Omental fat pad (tissue), 4 donors: ENCODE data around the gene IRAK1. TPM values are rescaled to one million over a fixed set of nuclear protein-coding genes. Genes with fewer than 3 reads are reported as not detected.

Experiments
- ATAC-seq: fragments of 150-250 bp; one replicate; pipeline ENCODE4 v1.9.1; 2016; ENCODE audit warnings: mild to moderate bottlenecking, moderate library complexity; ENCODE audit not compliant: low FRiP score
- DNase-seq: peaks from one replicate; pipeline ENCODE4 v3.0.0-alpha.2; 2019; ENCODE audit warnings: low spot score
- total RNA-seq, 4 donors: library from RNA; depleted of rRNA; stranded (reverse); fragments of >200 nt; gene quantifications; one replicate each; pipeline ENCODE4 v1.1.0, GENCODE V29; 2016
- TF ChIP-seq, protein P1 (sequence below), 3 donors: fragments of 450-650 bp; IDR thresholded peaks; one replicate each; pipeline ENCODE4 v1.5.1; 2016 to 2017; ENCODE audit warnings: antibody characterized with exemption in 3 of 3, mild to moderate bottlenecking in 3 of 3, moderate library complexity in 2 of 3

The IRAK1 gene
- total RNA-seq, 4 donors from 2014 or later, result 43.1 to 85.3 (median 78.4) TPM

DNA sequence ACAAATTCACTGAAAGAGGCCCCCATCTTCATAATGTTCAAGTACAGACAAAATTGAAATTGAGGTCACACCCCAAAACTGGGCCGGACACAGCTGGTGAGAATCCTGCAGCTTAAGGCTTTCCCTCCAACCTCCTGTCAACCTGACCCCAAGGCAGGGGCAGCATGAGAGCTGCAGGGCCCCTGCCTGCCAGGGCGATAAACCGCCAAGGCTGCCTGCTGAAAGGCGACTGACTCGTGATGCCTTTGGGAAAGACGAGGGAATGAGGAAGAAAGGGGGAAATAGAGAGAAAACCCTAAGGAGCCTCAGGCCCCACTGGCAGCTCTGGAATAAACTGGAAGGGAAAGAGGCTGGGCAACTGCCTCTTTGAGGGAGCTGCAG lies 7.3 kb upstream of the IRAK1 start:
- TF ChIP-seq, protein P1, sequence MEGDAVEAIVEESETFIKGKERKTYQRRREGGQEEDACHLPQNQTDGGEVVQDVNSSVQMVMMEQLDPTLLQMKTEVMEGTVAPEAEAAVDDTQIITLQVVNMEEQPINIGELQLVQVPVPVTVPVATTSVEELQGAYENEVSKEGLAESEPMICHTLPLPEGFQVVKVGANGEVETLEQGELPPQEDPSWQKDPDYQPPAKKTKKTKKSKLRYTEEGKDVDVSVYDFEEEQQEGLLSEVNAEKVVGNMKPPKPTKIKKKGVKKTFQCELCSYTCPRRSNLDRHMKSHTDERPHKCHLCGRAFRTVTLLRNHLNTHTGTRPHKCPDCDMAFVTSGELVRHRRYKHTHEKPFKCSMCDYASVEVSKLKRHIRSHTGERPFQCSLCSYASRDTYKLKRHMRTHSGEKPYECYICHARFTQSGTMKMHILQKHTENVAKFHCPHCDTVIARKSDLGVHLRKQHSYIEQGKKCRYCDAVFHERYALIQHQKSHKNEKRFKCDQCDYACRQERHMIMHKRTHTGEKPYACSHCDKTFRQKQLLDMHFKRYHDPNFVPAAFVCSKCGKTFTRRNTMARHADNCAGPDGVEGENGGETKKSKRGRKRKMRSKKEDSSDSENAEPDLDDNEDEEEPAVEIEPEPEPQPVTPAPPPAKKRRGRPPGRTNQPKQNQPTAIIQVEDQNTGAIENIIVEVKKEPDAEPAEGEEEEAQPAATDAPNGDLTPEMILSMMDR (IDR thresholded peaks at IDR 0.05), result no peak
- DNase-seq (no peak), ATAC-seq (no peak)

GRCh38 chrX:154026136-154027021 lies 6.7 kb upstream of the IRAK1 start:
- TF ChIP-seq, protein P1 (IDR thresholded peaks at IDR 0.05), result no peak
- no peak for DNase-seq

GRCh38 chrX:154025230-154025629 lies 5.5 kb upstream of the IRAK1 start:
- TF ChIP-seq, protein P1 (IDR thresholded peaks at IDR 0.05), result no peak
- DNase-seq, result no peak
- no peak for ATAC-seq

More at GRCh38 chrX:154026136-154027021, 6.7 kb upstream of the IRAK1 start:
- no peak for ATAC-seq

DNA sequence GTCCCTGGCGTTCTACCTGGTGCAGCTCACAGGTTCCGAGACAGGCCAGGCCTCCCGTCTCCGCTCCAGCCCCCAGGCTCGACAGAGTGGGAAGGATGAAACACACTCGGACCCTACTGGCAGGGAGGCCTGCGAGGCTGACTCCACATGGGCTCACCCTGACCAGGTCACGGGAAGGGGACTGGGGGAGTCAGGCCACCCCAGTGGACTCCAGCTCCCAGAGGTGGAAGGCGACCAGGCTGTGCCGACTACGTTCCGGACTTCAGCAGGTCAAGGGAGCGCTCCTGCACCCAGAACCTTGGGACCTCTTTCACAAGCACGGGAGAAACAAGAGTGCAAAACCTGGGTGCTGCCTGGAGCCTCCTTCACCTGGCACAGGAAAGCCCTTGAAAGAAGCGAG lies 4.6 kb upstream of the IRAK1 start:
- DNase-seq (no peak), ATAC-seq (no peak)
- TF ChIP-seq, protein P1 (IDR thresholded peaks at IDR 0.05), result no peak

DNA sequence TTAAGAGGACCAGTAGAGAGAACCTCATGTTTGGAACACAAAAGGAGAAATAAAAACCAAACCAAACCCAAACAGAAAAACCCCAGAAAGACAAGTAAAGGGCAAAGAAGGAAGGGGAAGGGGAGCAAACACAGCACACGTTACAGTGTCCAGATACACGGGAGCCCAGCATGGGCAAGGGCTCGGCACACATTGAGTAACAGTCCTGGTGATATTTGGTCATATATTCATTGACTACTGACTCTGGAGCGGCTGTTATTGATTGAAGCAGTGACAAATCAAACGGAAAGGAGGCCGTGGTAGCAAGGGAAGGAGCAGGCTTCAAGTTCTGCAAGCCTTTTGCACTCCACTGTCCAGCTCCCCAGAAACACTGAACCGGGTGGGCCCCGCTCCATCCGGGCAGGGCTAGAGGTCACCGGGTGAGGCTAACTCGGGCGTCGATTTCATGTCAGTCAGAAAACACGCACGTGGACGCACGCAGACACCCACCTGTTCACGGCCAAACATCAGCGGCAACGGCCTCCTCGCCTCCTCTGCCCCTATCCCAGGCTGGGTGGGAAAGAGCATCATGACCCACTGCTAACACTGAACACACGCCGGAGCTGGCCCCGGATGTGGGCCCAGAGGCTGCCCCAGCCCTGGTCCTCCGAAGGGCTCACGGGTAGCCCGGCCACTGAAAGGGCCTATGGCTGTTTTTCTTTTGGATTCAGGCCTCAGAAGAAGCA lies 3.7 kb upstream of the IRAK1 start:
- DNase-seq (no peak), ATAC-seq (no peak)
- TF ChIP-seq, protein P1 (IDR thresholded peaks at IDR 0.05), result no peak

DNA sequence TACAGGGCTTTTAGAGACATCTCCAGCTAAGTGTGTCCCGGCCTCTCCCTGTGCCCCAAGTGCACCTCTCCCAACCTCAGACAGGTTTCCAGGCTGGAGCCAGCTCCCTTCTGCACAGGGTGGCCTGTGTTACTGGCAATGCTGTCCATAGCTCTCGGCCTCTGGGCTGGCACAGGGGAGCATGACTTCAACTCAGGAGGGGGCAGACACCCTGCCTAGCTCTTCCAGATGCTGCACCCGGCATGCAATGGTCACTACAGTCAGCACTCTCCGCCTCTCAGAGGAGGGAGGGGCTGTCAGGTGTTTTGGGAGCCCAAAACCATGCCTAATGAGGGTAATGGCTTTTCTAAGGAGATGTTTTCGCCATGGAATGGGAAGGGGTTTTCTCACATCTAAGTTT lies 2.4 kb upstream of the IRAK1 start:
- TF ChIP-seq, protein P1 (IDR thresholded peaks at IDR 0.05), result no peak
- ATAC-seq (no peak), DNase-seq (no peak)
